ENCODE data around the gene PPP5C. TPM values are rescaled to one million over a fixed set of nuclear protein-coding genes. Genes with fewer than 3 reads are reported as not detected.

Gene PPP5C
- total RNA-seq, 2 experiments from 2014 or later, result 108 to 111 TPM

DNA sequence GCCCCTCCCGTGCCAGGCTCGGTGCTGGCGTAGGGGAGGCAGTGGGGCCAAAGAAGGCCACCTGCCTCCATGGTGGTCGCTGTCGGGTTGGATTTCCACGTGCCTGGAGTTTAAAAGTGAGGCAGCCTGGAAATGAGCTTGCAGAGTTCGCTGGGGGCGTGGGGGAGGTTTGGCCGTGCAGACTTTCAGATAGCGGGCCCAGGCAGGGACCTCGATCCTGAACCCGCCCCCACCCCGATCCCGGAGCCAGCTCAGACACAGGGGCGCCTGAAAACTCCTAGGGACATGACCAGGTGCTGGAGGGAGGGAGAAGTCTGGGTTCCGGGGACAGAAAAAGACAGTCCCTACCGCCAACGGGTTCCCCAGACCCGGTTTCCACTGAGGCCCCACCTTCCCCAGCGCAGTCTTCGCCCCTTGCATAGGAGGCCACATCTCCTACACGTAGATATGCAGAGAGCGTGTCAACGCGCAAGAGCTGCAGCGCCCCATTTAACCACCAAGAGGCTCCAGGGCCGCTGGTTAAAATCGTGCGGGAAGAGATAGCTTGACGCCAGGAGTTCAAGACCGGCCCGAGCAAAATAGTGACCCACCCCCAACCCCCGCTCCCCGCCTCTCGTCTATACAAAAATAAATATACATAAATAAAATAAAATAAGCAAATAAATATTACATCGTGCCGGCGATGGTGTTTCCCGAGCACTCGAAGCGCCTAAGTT, 58.0 kb downstream of the PPP5C start:
- Mint-ChIP-seq H3K4me1 (ENCODE audit: low read depth) (peaks cover 13% of the 10 kb centered on the region), H3K27ac (no peak overlapping the region), H3K36me3 (ENCODE audit: low read depth) (no peaks in the 10 kb centered on the region), H3K4me3 (no peak overlapping the region), H3K27me3 (peaks cover 54% of the 10 kb centered on the region), H3K9me3 (no peaks in the 10 kb centered on the region)
- ChIA-PET CTCF (interaction anchor here (0.9 to 7.4 kb wide), 7 partner anchors 9 to 109 kb away, joined by 3 to 47 read pairs (median 4); partner anchors contain the start of gene PPP5C), POLR2A (interaction anchor here (1.2 kb wide), 1 partner anchor 27 kb away, joined by 3 read pairs; no protein-coding TSS in a partner anchor)
- peak; percentile 40 for DNase-seq
- ATAC-seq, result peak; percentile 35
- intact Hi-C loops (cut with micrococcal nuclease), result no loop called here
- TF ChIP-seq, protein P1, sequence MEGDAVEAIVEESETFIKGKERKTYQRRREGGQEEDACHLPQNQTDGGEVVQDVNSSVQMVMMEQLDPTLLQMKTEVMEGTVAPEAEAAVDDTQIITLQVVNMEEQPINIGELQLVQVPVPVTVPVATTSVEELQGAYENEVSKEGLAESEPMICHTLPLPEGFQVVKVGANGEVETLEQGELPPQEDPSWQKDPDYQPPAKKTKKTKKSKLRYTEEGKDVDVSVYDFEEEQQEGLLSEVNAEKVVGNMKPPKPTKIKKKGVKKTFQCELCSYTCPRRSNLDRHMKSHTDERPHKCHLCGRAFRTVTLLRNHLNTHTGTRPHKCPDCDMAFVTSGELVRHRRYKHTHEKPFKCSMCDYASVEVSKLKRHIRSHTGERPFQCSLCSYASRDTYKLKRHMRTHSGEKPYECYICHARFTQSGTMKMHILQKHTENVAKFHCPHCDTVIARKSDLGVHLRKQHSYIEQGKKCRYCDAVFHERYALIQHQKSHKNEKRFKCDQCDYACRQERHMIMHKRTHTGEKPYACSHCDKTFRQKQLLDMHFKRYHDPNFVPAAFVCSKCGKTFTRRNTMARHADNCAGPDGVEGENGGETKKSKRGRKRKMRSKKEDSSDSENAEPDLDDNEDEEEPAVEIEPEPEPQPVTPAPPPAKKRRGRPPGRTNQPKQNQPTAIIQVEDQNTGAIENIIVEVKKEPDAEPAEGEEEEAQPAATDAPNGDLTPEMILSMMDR (IDR thresholded peaks at IDR 0.05), result no peak

DNA sequence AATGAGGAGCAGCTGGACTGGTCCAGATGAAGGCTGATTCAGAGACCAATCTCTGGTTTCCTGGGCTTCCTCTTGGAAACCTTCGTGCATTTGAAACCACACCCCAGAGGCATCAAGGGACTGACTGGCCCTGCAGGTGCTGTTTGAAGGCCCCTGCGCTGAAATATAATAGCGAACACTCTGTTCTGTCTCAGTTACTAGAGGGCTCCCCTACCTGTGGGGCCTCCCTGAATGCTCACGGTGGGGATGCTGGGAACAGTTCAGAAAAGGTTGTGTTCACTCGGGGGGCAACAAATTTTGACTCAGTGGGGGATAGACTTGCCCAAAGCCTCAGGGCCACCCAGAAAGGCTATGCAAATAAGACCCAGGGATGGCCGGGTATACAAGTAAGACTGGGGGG, 60.1 kb downstream of the PPP5C start:
- no peak for ATAC-seq
- no peaks in the 10 kb centered on the region for H3K36me3 Mint-ChIP-seq (ENCODE audit: low read depth)
- no peaks in the 10 kb centered on the region for H3K9me3 Mint-ChIP-seq
- peaks cover 13% of the 10 kb centered on the region for H3K4me1 Mint-ChIP-seq (ENCODE audit: low read depth)
- DNase-seq, result no peak
- ChIA-PET POLR2A (interaction anchor here (1.3 kb wide), 1 partner anchor 25 kb away, joined by 3 read pairs; no protein-coding TSS in a partner anchor), CTCF (interaction anchor here (2.7 kb wide), 1 partner anchor 81 kb away, joined by 18 read pairs; no protein-coding TSS in a partner anchor)
- intact Hi-C loops (cut with micrococcal nuclease), result no loop called here
- H3K27me3 Mint-ChIP-seq, result peaks cover 64% of the 10 kb centered on the region
- TF ChIP-seq, protein P1 (IDR thresholded peaks at IDR 0.05), result no peak
- H3K27ac Mint-ChIP-seq, result no peak overlapping the region
- no peak overlapping the region for H3K4me3 Mint-ChIP-seq

DNA sequence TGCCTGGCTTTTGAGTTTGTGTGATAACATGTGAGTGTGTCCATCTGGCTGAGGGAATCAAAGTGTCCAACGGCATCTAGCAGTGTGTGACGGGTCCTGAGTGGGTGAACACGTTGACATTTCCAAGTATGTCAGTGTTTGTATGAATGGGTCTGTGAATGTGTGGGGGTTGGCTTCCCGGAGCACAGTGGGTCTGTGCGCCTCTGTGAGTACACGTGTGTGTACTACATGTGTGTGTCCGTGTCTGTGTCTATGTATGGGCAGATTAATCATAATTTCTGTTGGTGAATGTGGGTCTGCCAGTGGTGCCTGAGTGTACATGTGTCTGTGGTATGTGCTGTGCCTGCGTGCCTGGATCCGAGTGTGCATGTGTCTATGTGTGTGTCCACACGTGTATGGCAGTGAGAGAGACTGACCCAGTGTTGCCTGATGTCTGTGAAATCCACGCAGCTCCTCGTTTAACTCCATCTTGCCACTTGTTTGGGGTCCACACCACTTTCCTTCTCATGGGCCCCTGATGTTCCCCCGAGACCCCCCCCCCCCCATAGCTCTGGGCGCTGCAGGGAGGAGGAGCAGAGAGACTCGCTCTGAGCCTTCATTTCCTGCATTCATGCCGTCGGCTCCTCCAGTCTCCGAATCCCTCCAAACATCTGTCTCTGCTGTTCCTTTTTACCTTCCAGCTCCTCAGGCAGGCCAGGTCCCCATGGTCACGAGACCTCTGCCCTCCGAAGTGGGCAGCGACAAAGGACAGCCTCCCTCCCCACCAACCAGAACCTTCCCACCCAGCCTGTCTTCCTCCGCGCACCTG, 61.2 kb downstream of the PPP5C start:
- peaks cover 66% of the 10 kb centered on the region for H3K27me3 Mint-ChIP-seq
- no peak overlapping the region for H3K4me3 Mint-ChIP-seq
- POLR2A ChIA-PET, result no interaction called here
- CTCF ChIA-PET, result no interaction called here
- TF ChIP-seq, protein P1 (IDR thresholded peaks at IDR 0.05), result no peak
- no peak overlapping the region for H3K27ac Mint-ChIP-seq
- DNase-seq, result no peak
- intact Hi-C loops (cut with micrococcal nuclease), result no loop called here
- no peaks in the 10 kb centered on the region for H3K9me3 Mint-ChIP-seq
- ATAC-seq, result no peak
- H3K4me1 Mint-ChIP-seq (ENCODE audit: low read depth), result peaks cover 13% of the 10 kb centered on the region
- no peaks in the 10 kb centered on the region for H3K36me3 Mint-ChIP-seq (ENCODE audit: low read depth)

DNA sequence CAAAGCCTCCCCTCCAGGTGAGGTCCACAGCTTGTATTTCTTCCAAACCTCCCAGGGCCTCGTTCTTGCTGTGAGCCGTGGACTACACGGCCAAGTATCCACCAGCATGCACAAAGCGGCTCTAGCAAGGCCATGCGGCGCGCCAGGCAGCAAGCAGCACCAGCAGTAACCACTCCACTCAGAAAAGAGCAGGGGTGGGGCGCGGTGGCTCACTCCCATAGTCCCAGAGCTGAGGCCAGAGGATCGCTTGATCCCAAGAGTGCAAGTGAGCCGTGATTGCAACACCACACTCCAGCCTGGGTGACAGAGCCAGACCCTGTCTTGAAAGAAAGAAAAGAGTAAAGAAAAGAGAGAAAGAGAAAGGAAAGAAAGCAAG, 61.8 kb downstream of the PPP5C start:
- TF ChIP-seq, protein P1 (IDR thresholded peaks at IDR 0.05), result no peak
- DNase-seq, result no peak
- ATAC-seq, result no peak
- intact Hi-C loops (cut with micrococcal nuclease), result no loop called here
- ChIA-PET CTCF (no interaction called here), POLR2A (no interaction called here)
- Mint-ChIP-seq H3K4me1 (ENCODE audit: low read depth) (peaks cover 12% of the 10 kb centered on the region), H3K36me3 (ENCODE audit: low read depth) (no peaks in the 10 kb centered on the region), H3K4me3 (no peak overlapping the region), H3K27me3 (peaks cover 67% of the 10 kb centered on the region), H3K9me3 (no peaks in the 10 kb centered on the region), H3K27ac (no peak overlapping the region)

DNA sequence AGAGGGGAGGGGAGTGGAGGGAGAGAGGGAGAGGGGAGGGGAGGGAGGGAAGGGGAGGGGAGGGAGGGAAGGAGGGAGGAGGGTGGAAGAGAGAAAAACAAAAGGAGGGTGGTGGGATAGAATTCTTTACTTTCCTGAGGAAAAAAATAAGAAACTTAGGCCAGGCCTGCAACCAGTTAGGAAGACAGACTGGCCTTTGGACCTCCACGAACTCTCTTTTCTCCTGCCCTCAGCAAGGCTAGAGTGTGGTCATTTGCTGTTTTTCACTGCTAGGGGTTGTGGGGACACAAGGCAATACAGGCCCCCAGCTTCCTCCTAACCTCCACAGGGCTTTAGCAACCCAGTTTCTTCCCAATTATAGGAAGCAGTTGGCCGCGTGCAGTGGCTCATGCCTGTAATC, 62.3 kb downstream of the PPP5C start:
- CTCF ChIA-PET, result no interaction called here
- no peaks in the 10 kb centered on the region for H3K36me3 Mint-ChIP-seq (ENCODE audit: low read depth)

More for the DNA sequence above, 62.3 kb downstream of the PPP5C start:
- no peak overlapping the region for H3K4me3 Mint-ChIP-seq
- peaks cover 6% of the 10 kb centered on the region for H3K4me1 Mint-ChIP-seq (ENCODE audit: low read depth)
- intact Hi-C loops (cut with micrococcal nuclease), result no loop called here
- POLR2A ChIA-PET, result no interaction called here
- peaks cover 67% of the 10 kb centered on the region for H3K27me3 Mint-ChIP-seq
- H3K9me3 Mint-ChIP-seq, result no peaks in the 10 kb centered on the region
- no peak overlapping the region for H3K27ac Mint-ChIP-seq
- ATAC-seq (no peak), DNase-seq (no peak)
- TF ChIP-seq, protein P1 (IDR thresholded peaks at IDR 0.05), result no peak
